Smooth muscle cell (in vitro differentiated cells): ENCODE measurements around the gene OR10H4. TPM values are rescaled to one million over a fixed set of nuclear protein-coding genes. Genes with fewer than 3 reads are reported as not detected.

ENCODE experiments used
- DNase-seq: peaks from one replicate; lab custom pipeline; 2025; ENCODE audit not compliant: unreplicated experiment; lab: John Stamatoyannopoulos, UW
- H2AFZ ChIP-seq: fragments of 200-600 bp; sonication (generic); 2 replicates; pipeline ENCODE4 v1.6.0; 2016; ENCODE audit warnings: antibody characterized with exemption, low read depth, mild to moderate bottlenecking
- H3F3A ChIP-seq: fragments of 200-600 bp; sonication (generic); 2 replicates; pipeline ENCODE4 v1.6.0; 2017; ENCODE audit warnings: antibody characterized with exemption, low read depth
- H3K27ac ChIP-seq: fragments of 200-600 bp; sonication (generic); 2 replicates; pipeline ENCODE4 v1.5.1; 2016; ENCODE audit warnings: low read depth, mild to moderate bottlenecking
- H3K27me3 ChIP-seq: fragments of 200-600 bp; sonication (generic); 2 replicates; pipeline ENCODE4 v1.6.1; 2016; ENCODE audit warnings: low read depth, mild to moderate bottlenecking
- H3K36me3 ChIP-seq: fragments of 200-600 bp; sonication (generic); 2 replicates; pipeline ENCODE4 v1.5.1; 2016; ENCODE audit warnings: low read depth
- H3K4me1 ChIP-seq: fragments of 200-600 bp; sonication (generic); 2 replicates; pipeline ENCODE4 v1.5.1; 2016; ENCODE audit warnings: low read depth
- H3K4me2 ChIP-seq: fragments of 200-600 bp; sonication (generic); 2 replicates; pipeline ENCODE4 v1.6.0; 2016; ENCODE audit warnings: mild to moderate bottlenecking
- H3K4me3 ChIP-seq: fragments of 200-600 bp; sonication (generic); 2 replicates; pipeline ENCODE4 v1.5.1; 2016; ENCODE audit warnings: mild to moderate bottlenecking
- H3K79me2 ChIP-seq: fragments of 200-600 bp; sonication (generic); 2 replicates; pipeline ENCODE4 v1.6.0; 2016; ENCODE audit warnings: low read depth, mild to moderate bottlenecking
- H3K9ac ChIP-seq: fragments of 200-600 bp; sonication (generic); 2 replicates; pipeline ENCODE4 v1.6.0; 2016; ENCODE audit warnings: low read depth
- H3K9me3 ChIP-seq: fragments of 200-600 bp; sonication (generic); replicated peaks from 2 replicates; pipeline ENCODE4 v1.5.1; 2016; ENCODE audit warnings: low read depth
- H4K20me1 ChIP-seq: fragments of 200-600 bp; sonication (generic); 2 replicates; pipeline ENCODE4 v1.6.0; 2016; ENCODE audit warnings: low read depth
- CTCF ChIP-seq: fragments of 200-600 bp; sonication (generic); IDR thresholded peaks from 2 replicates; pipeline ENCODE4 v1.5.1; 2017; ENCODE audit warnings: borderline replicate concordance, mild to moderate bottlenecking, antibody characterized with exemption; ENCODE audit not compliant: insufficient read depth, poor library complexity, severe bottlenecking
- WGBS: methylation state at CpG from one replicate; pipeline ENCODE4 v1.1.7; 2016; ENCODE audit warnings: low lambda C conversion rate; 5-methylcytosine and 5-hydroxymethylcytosine counted together
- polyA plus RNA-seq: library from polyadenylated mRNA; unstranded; fragments of >200 nt; fragmentation: Nextera tagmentation; extraction: Ambion mirVana; gene quantifications from 2 replicates; pipeline ENCODE4 v1.2.1, GENCODE V29; 2016
- total RNA-seq: library from RNA; depleted of rRNA; stranded (reverse); fragments of >200 nt; gene quantifications from 2 replicates; pipeline ENCODE4 v1.2.3, GENCODE V29; 2014

The OR10H4 gene
- total and polyA plus RNA-seq, 2 experiments from 2014 or later: not detected

- no peaks in the 10 kb centered on the region for H3K36me3 ChIP-seq
- H3K9me3 ChIP-seq: no peaks in the 10 kb centered on the region
- H3K27me3 ChIP-seq: no peaks in the 10 kb centered on the region
- H3K79me2 ChIP-seq: no peaks in the 10 kb centered on the region
- no peak overlapping the region for H2AFZ ChIP-seq
- H3K27ac ChIP-seq: no peak overlapping the region
- no peaks in the 10 kb centered on the region for H3F3A ChIP-seq
- no peak for TF ChIP-seq CTCF
- no peaks in the 10 kb centered on the region for H3K4me1 ChIP-seq
- no peak overlapping the region for H3K4me3 ChIP-seq
- no peak overlapping the region for H3K9ac ChIP-seq
- no peaks in the 10 kb centered on the region for H4K20me1 ChIP-seq
- WGBS: 87% methylated on average over 2 of the region's 2 CpGs
- DNase-seq: no peak
- H3K4me2 ChIP-seq: no peak overlapping the region
Observed at GRCh38 chr19:15936950-15937349, 11.9 kb upstream of the OR10H4 start.

GRCh38 chr19:15937771-15938170 lies 11.0 kb upstream of the OR10H4 start:
- no peak overlapping the region for H3K4me2 ChIP-seq
- TF ChIP-seq CTCF: no peak
- no peaks in the 10 kb centered on the region for H4K20me1 ChIP-seq
- H2AFZ ChIP-seq: no peak overlapping the region
- no peak for DNase-seq
- H3K4me1 ChIP-seq: no peaks in the 10 kb centered on the region
- no peak overlapping the region for H3K9ac ChIP-seq
- H3K27me3 ChIP-seq: no peaks in the 10 kb centered on the region
- no peak overlapping the region for H3K27ac ChIP-seq
- H3K9me3 ChIP-seq: no peaks in the 10 kb centered on the region
- H3K79me2 ChIP-seq: no peaks in the 10 kb centered on the region
- WGBS: 35% methylated on average over 2 of the region's 2 CpGs
- no peak overlapping the region for H3K4me3 ChIP-seq
- H3K36me3 ChIP-seq: no peaks in the 10 kb centered on the region
- H3F3A ChIP-seq: no peaks in the 10 kb centered on the region

GRCh38 chr19:15944401-15944800 lies 4.4 kb upstream of the OR10H4 start:
- TF ChIP-seq CTCF: no peak
- Histone ChIP-seq H3F3A (no peaks in the 10 kb centered on the region), H3K27me3 (no peaks in the 10 kb centered on the region), H3K4me2 (no peak overlapping the region), H3K36me3 (no peaks in the 10 kb centered on the region), H3K4me1 (no peaks in the 10 kb centered on the region), H4K20me1 (no peaks in the 10 kb centered on the region), H3K27ac (no peak overlapping the region), H2AFZ (no peak overlapping the region), H3K9me3 (no peaks in the 10 kb centered on the region), H3K4me3 (no peak overlapping the region), H3K9ac (no peak overlapping the region), H3K79me2 (no peaks in the 10 kb centered on the region)
- no peak for DNase-seq
- WGBS: 77% methylated on average over 4 of the region's 4 CpGs

- H3K4me1 ChIP-seq: no peaks in the 10 kb centered on the region
- H3K27me3 ChIP-seq: no peaks in the 10 kb centered on the region
- H3K9ac ChIP-seq: no peak overlapping the region
- H3K4me3 ChIP-seq: no peak overlapping the region
- H3F3A ChIP-seq: no peaks in the 10 kb centered on the region
- no peaks in the 10 kb centered on the region for H4K20me1 ChIP-seq
- TF ChIP-seq CTCF: no peak
- 32% methylated on average over 4 of the region's 4 CpGs for WGBS
- no peak for DNase-seq
- H3K36me3 ChIP-seq: no peaks in the 10 kb centered on the region
- H3K9me3 ChIP-seq: no peaks in the 10 kb centered on the region
- no peaks in the 10 kb centered on the region for H3K79me2 ChIP-seq
- no peak overlapping the region for H2AFZ ChIP-seq
- no peak overlapping the region for H3K27ac ChIP-seq
- H3K4me2 ChIP-seq: no peak overlapping the region
Observed at GRCh38 chr19:15945301-15945700, 3.5 kb upstream of the OR10H4 start.
